ENCODE results near the gene REEP2. TPM values are rescaled to one million over a fixed set of nuclear protein-coding genes. Genes with fewer than 3 reads are reported as not detected.

The REEP2 gene
- total RNA-seq, 1 experiment from 2014 or later, result 4.9 TPM

GRCh38 chr5:138466125-138466899, 27.5 kb downstream of the REEP2 start:
- DNase-seq (ENCODE audit: low read depth, low spot score) (no peak), ATAC-seq (no peak)
- Histone ChIP-seq H2AFZ (ENCODE audit: low read depth, low read length, poor library complexity, severe bottlenecking) (no peak overlapping the region), H3K4me1 (ENCODE audit: control insufficient read depth in 1 of 2, insufficient read depth in 2 of 2, low read length in 2 of 2) (peaks cover 0 to 37% of the 10 kb centered on the region in 2 experiments; a peak in 3 of 4 replicates), H3K27ac (ENCODE audit: low read depth, low read length) (peak overlapping the region; percentile 88; the same call in 1 of the 2 replicates), H3K4me3 (replicated peaks in 1 of 2; ENCODE audit: low read depth in 1 of 2, low read length in 2 of 2) (peak overlapping the region; percentile 53 to 82), H3K79me2 (ENCODE audit: insufficient read depth, low read length) (peaks cover 31% of the 10 kb centered on the region), H3K9me3 (ENCODE audit: control insufficient read depth in 1 of 2, insufficient read depth in 1 of 2, low read depth in 1 of 2, low read length in 2 of 2) (no peaks in the 10 kb centered on the region), H3K36me3 (ENCODE audit: control insufficient read depth in 1 of 2, insufficient read depth in 2 of 2, low read length in 2 of 2) (peaks cover 4 to 22% of the 10 kb centered on the region in 2 experiments), H3K9ac (ENCODE audit: low read length) (peak overlapping the region; percentile 93), H3K27me3 (ENCODE audit: insufficient read depth, low read length) (no peaks in the 10 kb centered on the region), H4K20me1 (ENCODE audit: insufficient read depth) (no peaks in the 10 kb centered on the region; the same call in 1 of the 2 replicates), H3K9me2 (ENCODE audit: insufficient read depth) (no peaks in the 10 kb centered on the region), H3K4me2 (ENCODE audit: low read length) (peak overlapping the region; percentile 100)
- ChIA-PET CTCF (interaction anchor here (3.4 kb wide), 1 partner anchor 37 kb away, joined by 48 read pairs; no protein-coding TSS in a partner anchor), POLR2A (interaction anchor here (0.6 to 3.1 kb wide), 7 partner anchors 17 to 807 kb away, joined by 3 to 16 read pairs (median 4); no protein-coding TSS in a partner anchor), RAD21 (ENCODE audit: low non-redundant PET in 1 of 2, low total read pairs in 2 of 2, uncharacterized antibody in 2 of 2, unreplicated experiment in 2 of 2) (no interaction called here)
- no TSS peak for BruUV-seq (replicated peaks)
- TF ChIP-seq JUND (IDR thresholded peaks at IDR 0.05) (no peak), RAD21 (IDR thresholded peaks at IDR 0.05; ENCODE audit: low read depth) (no peak), POLR2A (IDR thresholded peaks at IDR 0.05; ENCODE audit: borderline replicate concordance, extremely low read depth, insufficient read depth, insufficient read length) (no peak), YY1 (IDR thresholded peaks at IDR 0.05; ENCODE audit: extremely low read depth, insufficient replicate concordance, low read depth, low read length) (no peak), POLR2AphosphoS5 (IDR thresholded peaks at IDR 0.05; ENCODE audit: low read depth, low read length) (peak; percentile 58)
- TF ChIP-seq, protein P1, sequence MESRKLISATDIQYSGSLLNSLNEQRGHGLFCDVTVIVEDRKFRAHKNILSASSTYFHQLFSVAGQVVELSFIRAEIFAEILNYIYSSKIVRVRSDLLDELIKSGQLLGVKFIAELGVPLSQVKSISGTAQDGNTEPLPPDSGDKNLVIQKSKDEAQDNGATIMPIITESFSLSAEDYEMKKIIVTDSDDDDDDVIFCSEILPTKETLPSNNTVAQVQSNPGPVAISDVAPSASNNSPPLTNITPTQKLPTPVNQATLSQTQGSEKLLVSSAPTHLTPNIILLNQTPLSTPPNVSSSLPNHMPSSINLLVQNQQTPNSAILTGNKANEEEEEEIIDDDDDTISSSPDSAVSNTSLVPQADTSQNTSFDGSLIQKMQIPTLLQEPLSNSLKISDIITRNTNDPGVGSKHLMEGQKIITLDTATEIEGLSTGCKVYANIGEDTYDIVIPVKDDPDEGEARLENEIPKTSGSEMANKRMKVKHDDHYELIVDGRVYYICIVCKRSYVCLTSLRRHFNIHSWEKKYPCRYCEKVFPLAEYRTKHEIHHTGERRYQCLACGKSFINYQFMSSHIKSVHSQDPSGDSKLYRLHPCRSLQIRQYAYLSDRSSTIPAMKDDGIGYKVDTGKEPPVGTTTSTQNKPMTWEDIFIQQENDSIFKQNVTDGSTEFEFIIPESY (IDR thresholded peaks at IDR 0.05; ENCODE audit: extremely low read depth, insufficient replicate concordance, low read length), result no peak
- intact Hi-C loops (cut with micrococcal nuclease), result no loop called here
